ENCODE measurements around the gene INTS2.

The INTS2 gene

GRCh38 chr17:61880589-61881102 lies 47.1 kb downstream of the INTS2 start:
- no peak for TF ChIP-seq CTCF (IDR thresholded peaks at IDR 0.05)

GRCh38 chr17:61878984-61879612 lies 48.7 kb downstream of the INTS2 start:
- no peak for TF ChIP-seq CTCF (IDR thresholded peaks at IDR 0.05)

GRCh38 chr17:61878520-61878919 lies 49.3 kb downstream of the INTS2 start:
- TF ChIP-seq CTCF (IDR thresholded peaks at IDR 0.05) = no peak

GRCh38 chr17:61877837-61878236 lies 49.9 kb downstream of the INTS2 start:
- no peak for TF ChIP-seq CTCF (IDR thresholded peaks at IDR 0.05)

- no peak for TF ChIP-seq CTCF (IDR thresholded peaks at IDR 0.05)
Observed at GRCh38 chr17:61875804-61876203, 52.0 kb downstream of the INTS2 start.

GRCh38 chr17:61875285-61875684 lies 52.5 kb downstream of the INTS2 start:
- TF ChIP-seq CTCF (IDR thresholded peaks at IDR 0.05) = no peak

- TF ChIP-seq CTCF (IDR thresholded peaks at IDR 0.05) = no peak
Observed at GRCh38 chr17:61874075-61874474, 53.7 kb downstream of the INTS2 start.

- TF ChIP-seq CTCF (IDR thresholded peaks at IDR 0.05) = no peak
Observed at GRCh38 chr17:61872099-61872498, 55.7 kb downstream of the INTS2 start.
